ENCODE measurements around the gene DNAJC27.

- no peak for TF ChIP-seq CTCF (IDR thresholded peaks at IDR 0.05)
- no peak for TF ChIP-seq POLR2A (IDR thresholded peaks at IDR 0.05)
Observed at GRCh38 chr2:24907116-24907515, 64.6 kb downstream of the DNAJC27 start.
